SK-N-SH (cell line): ENCODE results near the gene PDXP. TPM values are rescaled to one million over a fixed set of nuclear protein-coding genes. Genes with fewer than 3 reads are reported as not detected.

ENCODE experiments used
- CTCF ChIA-PET: fragments of 300-600, 350-600 bp; formaldehyde crosslinking; extraction: SDS; loops from one replicate; lab custom pipeline; 2021; lab: Yijun Ruan, JAX
- POLR2A ChIA-PET: fragments of 350-600 bp; sonication (Branson Sonifier 250); formaldehyde crosslinking; extraction: SDS; loops from one replicate; lab custom pipeline; 2020; ENCODE audit warnings: antibody characterized with exemption, inconsistent platforms; lab: Yijun Ruan, JAX
- DNase-seq: peaks from one replicate; pipeline ENCODE4 v3.0.0; 2012
- H2AFZ ChIP-seq: fragments of 200-600 bp; sonication (generic); 2 replicates; pipeline ENCODE4 v1.8.1; 2016; ENCODE audit warnings: antibody characterized with exemption, mild to moderate bottlenecking, low read depth
- H3F3A ChIP-seq: fragments of 200-600 bp; sonication (generic); replicated peaks from 2 replicates; pipeline ENCODE3; 2016; ENCODE audit warnings: antibody characterized with exemption, mild to moderate bottlenecking; ENCODE audit not compliant: insufficient read depth
- H3K27ac ChIP-seq, 2 experiments: fragments of 200-500 bp in 1 of 2; fragments of 200-600 bp in 1 of 2; sonication (Bioruptor generic) in 1 of 2; sonication (generic), shearing (Covaris generic) in 1 of 2; 2 replicates each; pipeline versions ENCODE4 v1.5.1 to v1.6.1; 2014 to 2016; ENCODE audit warnings: low read depth in 2 of 2, inconsistent platforms in 1 of 2, low read length in 1 of 2, mild to moderate bottlenecking in 1 of 2, mixed read lengths in 1 of 2
- H3K27me3 ChIP-seq: fragments of 200-600 bp; sonication (generic), shearing (Covaris generic); 2 replicates; pipeline ENCODE4 v1.6.1; 2016; ENCODE audit warnings: mixed run types; ENCODE audit not compliant: insufficient read depth
- H3K36me3 ChIP-seq, 2 experiments: fragments of 200-500 bp in 1 of 2; fragments of 200-600 bp in 1 of 2; sonication (Bioruptor generic) in 1 of 2; sonication (generic) in 1 of 2; replicated peaks in 1 of 2; 2 replicates each; pipeline versions ENCODE3 to v1.5.1; 2014 to 2016; ENCODE audit warnings: low read length in 1 of 2, mild to moderate bottlenecking in 1 of 2; ENCODE audit not compliant: insufficient read depth in 2 of 2, control insufficient read depth in 1 of 2
- H3K4me1 ChIP-seq, 2 experiments: fragments of 200-500 bp in 1 of 2; fragments of 200-600 bp in 1 of 2; sonication (Bioruptor generic) in 1 of 2; sonication (generic), shearing (Covaris generic) in 1 of 2; 2 replicates each; pipeline versions ENCODE4 v1.5.1 to v1.6.1; 2014 to 2016; ENCODE audit warnings: low read depth in 1 of 2, low read length in 1 of 2, mixed run types in 1 of 2; ENCODE audit not compliant: insufficient read depth in 2 of 2, control insufficient read depth in 1 of 2
- H3K4me2 ChIP-seq: fragments of 200-600 bp; sonication (generic), shearing (Covaris generic); 2 replicates; pipeline ENCODE4 v1.6.1; 2017; ENCODE audit warnings: mixed run types
- H3K4me3 ChIP-seq, 2 experiments: fragments of 200-500 bp in 1 of 2; fragments of 200-600 bp in 1 of 2; sonication (Bioruptor generic) in 1 of 2; sonication (generic), shearing (Covaris generic) in 1 of 2; 2 replicates each; pipeline versions ENCODE4 v1.5.1 to v1.8.1; 2014 to 2016; ENCODE audit warnings: low read depth in 2 of 2, inconsistent platforms in 1 of 2, low read length in 1 of 2, mild to moderate bottlenecking in 1 of 2, mixed read lengths in 1 of 2, moderate library complexity in 1 of 2
- H3K79me2 ChIP-seq: fragments of 200-600 bp; sonication (generic); 2 replicates; pipeline ENCODE4 v1.8.1; 2017; ENCODE audit warnings: mild to moderate bottlenecking; ENCODE audit not compliant: insufficient read depth
- H3K9ac ChIP-seq: fragments of 200-600 bp; sonication (generic); 2 replicates; pipeline ENCODE4 v1.6.1; 2017; ENCODE audit warnings: mixed run types
- H3K9me2 ChIP-seq: fragments of 200-600 bp; sonication (generic); 2 replicates; pipeline ENCODE4 v1.6.1; 2017; ENCODE audit warnings: mixed run types
- H3K9me3 ChIP-seq: fragments of 200-600 bp; sonication (generic); 2 replicates; pipeline ENCODE4 v1.6.1; 2017; ENCODE audit warnings: mixed run types, mild to moderate bottlenecking, moderate library complexity
- H4K20me1 ChIP-seq: fragments of 200-600 bp; sonication (generic); 2 replicates; pipeline ENCODE4 v1.6.1; 2017; ENCODE audit warnings: mild to moderate bottlenecking, mixed run types; ENCODE audit not compliant: insufficient read depth
- CTCF ChIP-seq: fragments of 200-600 bp; sonication (generic); IDR thresholded peaks from 2 replicates; pipeline ENCODE4 v1.6.1; 2017; ENCODE audit warnings: antibody characterized with exemption, mild to moderate bottlenecking, moderate library complexity
- ELF1 ChIP-seq: IDR thresholded peaks from 2 replicates; pipeline ENCODE4 v1.4.0; 2012
- EP300 ChIP-seq, 2 experiments: IDR thresholded peaks; 2 replicates each; pipeline versions ENCODE4 v1.4.0 to v1.6.1; 2012; ENCODE audit warnings: borderline replicate concordance in 1 of 2, low read depth in 1 of 2, low read length in 1 of 2
- FOXM1 ChIP-seq: IDR thresholded peaks from 2 replicates; pipeline ENCODE4 v1.4.0; 2012; ENCODE audit warnings: low read depth, mild to moderate bottlenecking
- GATA2 ChIP-seq: sonication (generic); formaldehyde crosslinking; IDR thresholded peaks from 2 replicates; pipeline ENCODE4 v1.5.0; 2020; ENCODE audit warnings: mild to moderate bottlenecking, missing genetic modification reagents
- IRF3 ChIP-seq: fragments of 150-350 bp; IDR thresholded peaks from 2 replicates; pipeline ENCODE4 v1.6.1; 2016; ENCODE audit warnings: mild to moderate bottlenecking, low read depth, low read length
- JUND ChIP-seq: IDR thresholded peaks from 2 replicates; pipeline ENCODE4 v1.4.0; 2012
- MXI1 ChIP-seq: IDR thresholded peaks from 2 replicates; pipeline ENCODE4 v1.6.1; 2012; ENCODE audit warnings: mild to moderate bottlenecking, low read depth, low read length, improper control_type of control experiment
- RCOR1 ChIP-seq: fragments of 150-350 bp; IDR thresholded peaks from 2 replicates; pipeline ENCODE4 v1.6.1; 2017; ENCODE audit warnings: antibody characterized with exemption, low read length
- REST ChIP-seq: IDR thresholded peaks from 2 replicates; pipeline ENCODE4 v1.6.1; 2012; ENCODE audit warnings: mild to moderate bottlenecking, low read depth, low read length, moderate library complexity
- SIN3A ChIP-seq: IDR thresholded peaks from 2 replicates; pipeline ENCODE4 v1.6.1; 2012; ENCODE audit warnings: low read depth, mild to moderate bottlenecking, low read length, moderate library complexity, borderline replicate concordance
- TAF1 ChIP-seq: IDR thresholded peaks from 2 replicates; pipeline ENCODE4 v1.6.1; 2012; ENCODE audit warnings: low read depth, mild to moderate bottlenecking, low read length, moderate library complexity, borderline replicate concordance
- TEAD4 ChIP-seq: IDR thresholded peaks from 2 replicates; pipeline ENCODE4 v1.4.0; 2012; ENCODE audit warnings: mild to moderate bottlenecking, borderline replicate concordance; ENCODE audit not compliant: insufficient read depth
- USF2 ChIP-seq: fragments of 150-350 bp; IDR thresholded peaks from 2 replicates; pipeline ENCODE4 v1.6.1; 2017; ENCODE audit warnings: antibody characterized with exemption, low read length, low read depth, borderline replicate concordance
- YY1 ChIP-seq: IDR thresholded peaks from 2 replicates; pipeline ENCODE4 v1.4.0; 2012; ENCODE audit warnings: low read depth, mild to moderate bottlenecking
- WGBS: methylation state at CpG from one replicate; pipeline ENCODE4 v1.1.6; 2017; ENCODE audit warnings: low lambda C conversion rate; 5-methylcytosine and 5-hydroxymethylcytosine counted together
- polyA plus RNA-seq, 3 experiments: library from polyadenylated mRNA; depleted of rRNA; stranded (reverse); fragments of >200 nt; gene quantifications; 2 replicates each; pipeline ENCODE4 v1.2.3, GENCODE V29; 2012

Gene PDXP
- polyA plus RNA-seq, 1 of the 3 experiments (the other 2 are of a cell fraction): 22.5 TPM

GRCh38 chr22:37672206-37672919 is 13.8 kb downstream of the PDXP start:
- Histone ChIP-seq H2AFZ (no peak overlapping the region), H3F3A (peaks cover 24% of the 10 kb centered on the region), H3K4me2 (no peak overlapping the region), H3K79me2 (peaks cover 35% of the 10 kb centered on the region), H4K20me1 (peaks cover 4% of the 10 kb centered on the region), H3K4me3 (no peak overlapping the region), H3K27me3 (no peaks in the 10 kb centered on the region), H3K4me1 (peaks cover 5 to 18% of the 10 kb centered on the region in 2 experiments; a peak in 2 of 4 replicates), H3K9ac (no peak overlapping the region), H3K36me3 (peaks cover 1 to 8% of the 10 kb centered on the region in 2 experiments), H3K27ac (no peak overlapping the region), H3K9me3 (no peaks in the 10 kb centered on the region), H3K9me2 (no peaks in the 10 kb centered on the region)
- ChIA-PET POLR2A (interaction anchor here (0.7 to 0.8 kb wide), 2 partner anchors 14 kb away, joined by 3 to 6 read pairs; partner anchors contain the start of genes NOL12 and PDXP), CTCF (interaction anchor here (0.9 to 44.3 kb wide), 6 partner anchors 9 to 65 kb away, joined by 3 to 898 read pairs (median 12); partner anchors contain the start of gene SH3BP1)
- peak; percentile 44; the same call in 1 of the 2 replicates for TF ChIP-seq GATA2 (CRISPR knock-in tag)
- TF ChIP-seq TAF1: no peak
- TF ChIP-seq YY1: no peak
- no peak for TF ChIP-seq MXI1
- 0 out of 2 replicates have a peak, but pooled peaks have one; percentile 9 for TF ChIP-seq CTCF
- TF ChIP-seq SIN3A: no peak
- no peak for TF ChIP-seq USF2
- TF ChIP-seq IRF3: no peak
- WGBS: 82% methylated on average over 14 of the region's 15 CpGs
- DNase-seq: peak; percentile 48

GRCh38 chr22:37672920-37673455 is 14.5 kb downstream of the PDXP start:
- ChIA-PET POLR2A (no interaction called here), CTCF (interaction anchor here (0.9 to 44.3 kb wide), 4 partner anchors 11 to 39 kb away, joined by 3 to 898 read pairs (median 16); partner anchors contain the start of gene SH3BP1)
- Histone ChIP-seq H3K4me1 (peaks cover 6 to 19% of the 10 kb centered on the region in 2 experiments; a peak in 2 of 4 replicates), H3K4me3 (no peak overlapping the region), H3K9ac (no peak overlapping the region), H3K27me3 (no peaks in the 10 kb centered on the region), H3K36me3 (peaks cover 3 to 13% of the 10 kb centered on the region in 2 experiments), H3K9me2 (no peaks in the 10 kb centered on the region), H3K9me3 (no peaks in the 10 kb centered on the region), H3K79me2 (peaks cover 35% of the 10 kb centered on the region), H3K27ac (no peak overlapping the region), H4K20me1 (peaks cover 11% of the 10 kb centered on the region), H3F3A (peaks cover 30% of the 10 kb centered on the region), H2AFZ (no peak overlapping the region), H3K4me2 (no peak overlapping the region)
- WGBS: 90% methylated on average over 4 of the region's 11 CpGs
- DNase-seq: no peak
- TF ChIP-seq CTCF: no peak
- no peak for TF ChIP-seq JUND
- no peak for TF ChIP-seq TEAD4
- TF ChIP-seq ELF1: no peak
- no peak for TF ChIP-seq FOXM1
- TF ChIP-seq RCOR1: no peak
- no peak for TF ChIP-seq REST
- TF ChIP-seq EP300 (IDR thresholded peaks at IDR 0.05; ENCODE audit: borderline replicate concordance in 1 of 2, low read depth in 1 of 2, low read length in 1 of 2): no peak
